ENCODE results near the gene SERAC1. TPM values are rescaled to one million over a fixed set of nuclear protein-coding genes. Genes with fewer than 3 reads are reported as not detected.
A peak's percentile ranks its signal among the peaks of the same experiment; 100 is the strongest.
"Not testable (repeated sequence)": the region's sequence is repeated elsewhere in the genome, so short reads cannot be mapped to it uniquely, and the experiment has no call there.

Gene SERAC1
- polyA plus RNA-seq, 2 donors = 5.3 to 6.1 TPM

DNA sequence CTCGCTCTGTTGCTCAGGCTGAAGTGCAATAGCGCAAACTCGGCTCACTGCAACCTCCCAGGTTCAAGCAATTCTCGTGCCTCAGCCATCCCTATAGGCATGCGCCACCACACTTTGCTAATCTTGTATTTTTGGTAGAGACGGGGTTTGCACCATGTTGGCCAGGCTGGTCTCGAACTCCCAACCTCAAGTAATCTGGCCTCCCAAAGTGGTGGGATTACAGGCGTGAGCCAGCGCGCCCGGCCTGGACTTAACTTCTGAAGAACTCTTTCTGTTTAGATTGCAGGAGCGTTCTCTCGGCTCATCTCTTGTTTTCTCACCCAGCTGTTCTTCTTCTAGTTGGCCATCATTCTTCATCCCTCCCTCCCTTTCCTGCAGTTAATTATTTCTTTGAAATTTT is 30.4 kb upstream of the SERAC1 start:
- Histone ChIP-seq H3K4me1 (ENCODE audit: control insufficient read depth in 2 of 2, insufficient read depth in 2 of 2, low read length in 1 of 2) (peaks cover 0 to 3% of the 10 kb centered on the region in 2 donors), H3K27ac (ENCODE audit: low read depth in 2 of 2, low read length in 1 of 2) (no peak overlapping the region), H3K9me3 (ENCODE audit: control insufficient read depth in 2 of 2, insufficient read depth in 1 of 2, low read depth in 1 of 2, low read length in 1 of 2) (no peaks in the 10 kb centered on the region), H3K36me3 (ENCODE audit: control insufficient read depth in 2 of 2, insufficient read depth in 2 of 2, low read length in 1 of 2) (peaks cover 0 to 4% of the 10 kb centered on the region in 2 donors), H3K4me3 (ENCODE audit: low read depth in 1 of 2, low read length in 2 of 2) (no peak overlapping the region), H3K27me3 (ENCODE audit: control insufficient read depth in 1 of 2, insufficient read depth in 2 of 2, low read length in 2 of 2) (no peaks in the 10 kb centered on the region)
- WGBS, 2 donors = 66 to 79% methylated on average over 13 of the region's 13 CpGs

DNA sequence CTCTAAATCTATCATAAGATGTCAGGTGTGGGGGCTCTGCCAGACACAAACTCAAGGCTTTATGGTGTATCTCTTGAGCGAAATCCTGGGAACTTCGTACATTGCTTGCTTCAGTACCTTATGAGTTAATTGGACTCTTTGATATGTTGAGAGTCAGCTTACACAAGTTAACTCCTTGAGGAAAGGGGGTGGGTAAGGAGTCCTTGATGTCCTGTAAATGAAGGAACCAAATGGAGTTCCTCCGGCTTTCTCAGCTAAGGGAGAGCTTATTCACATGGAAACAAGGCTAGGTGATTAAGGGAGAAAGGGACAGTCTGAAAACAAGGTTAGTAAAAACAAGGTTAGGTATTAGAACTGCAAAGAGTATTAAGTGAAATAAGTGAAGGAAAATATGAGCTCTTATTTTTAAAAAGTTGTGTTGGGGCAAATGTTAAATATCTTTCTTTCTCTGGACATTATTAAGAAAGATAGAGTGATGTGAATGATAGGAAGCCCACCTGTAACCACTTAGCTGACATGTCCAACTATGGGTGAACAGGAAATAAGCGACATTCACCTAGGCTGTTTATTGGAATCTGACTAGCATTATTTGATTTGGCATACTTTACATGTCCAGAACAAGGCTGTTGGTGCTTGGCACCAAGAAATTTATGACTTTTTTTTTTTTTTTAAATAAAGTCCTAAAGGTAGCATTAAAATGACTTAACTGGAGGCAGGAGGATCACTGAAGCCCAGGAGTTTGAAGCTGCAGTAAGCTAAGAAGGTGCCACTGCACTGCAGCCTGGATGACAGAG is 26.6 kb upstream of the SERAC1 start:
- Histone ChIP-seq H3K9me3 (ENCODE audit: control insufficient read depth in 2 of 2, insufficient read depth in 1 of 2, low read depth in 1 of 2, low read length in 1 of 2) (no peaks in the 10 kb centered on the region), H3K27ac (ENCODE audit: low read depth in 2 of 2, low read length in 1 of 2) (no peak overlapping the region), H3K4me1 (ENCODE audit: control insufficient read depth in 2 of 2, insufficient read depth in 2 of 2, low read length in 1 of 2) (peaks cover 0 to 3% of the 10 kb centered on the region in 2 donors), H3K27me3 (ENCODE audit: control insufficient read depth in 1 of 2, insufficient read depth in 2 of 2, low read length in 2 of 2) (no peaks in the 10 kb centered on the region), H3K4me3 (ENCODE audit: low read depth in 1 of 2, low read length in 2 of 2) (no peak overlapping the region), H3K36me3 (ENCODE audit: control insufficient read depth in 2 of 2, insufficient read depth in 2 of 2, low read length in 1 of 2) (peaks cover 0 to 4% of the 10 kb centered on the region in 2 donors)
- WGBS, 2 donors = 80 to 94% methylated on average over 4 of the region's 4 CpGs

DNA sequence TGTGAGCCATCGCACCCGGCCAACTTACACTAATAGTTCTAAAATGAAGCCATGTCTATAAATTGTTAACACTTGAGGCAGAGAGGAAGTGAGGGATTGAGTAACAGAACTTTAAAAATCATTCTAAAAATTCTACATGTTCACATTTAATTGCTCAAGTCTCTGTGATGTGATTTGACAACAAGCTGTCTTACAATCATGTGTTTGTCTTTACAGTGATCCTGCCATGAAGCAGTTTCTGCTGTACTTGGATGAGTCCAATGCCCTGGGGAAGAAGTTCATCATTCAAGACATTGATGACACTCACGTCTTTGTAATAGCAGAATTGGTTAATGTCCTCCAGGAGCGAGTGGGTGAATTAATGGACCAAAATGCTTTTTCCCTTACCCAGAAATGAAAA is 23.7 kb upstream of the SERAC1 start:
- Histone ChIP-seq H3K27me3 (ENCODE audit: control insufficient read depth in 1 of 2, insufficient read depth in 2 of 2, low read length in 2 of 2) (no peaks in the 10 kb centered on the region), H3K36me3 (ENCODE audit: control insufficient read depth in 2 of 2, insufficient read depth in 2 of 2, low read length in 1 of 2) (peaks cover 0 to 4% of the 10 kb centered on the region in 2 donors), H3K4me1 (ENCODE audit: control insufficient read depth in 2 of 2, insufficient read depth in 2 of 2, low read length in 1 of 2) (no peaks in the 10 kb centered on the region), H3K27ac (ENCODE audit: low read depth in 2 of 2, low read length in 1 of 2) (peak overlapping the region in 1 of 2 donors; percentile 47), H3K9me3 (ENCODE audit: control insufficient read depth in 2 of 2, insufficient read depth in 1 of 2, low read depth in 1 of 2, low read length in 1 of 2) (no peaks in the 10 kb centered on the region), H3K4me3 (ENCODE audit: low read depth in 1 of 2, low read length in 2 of 2) (no peak overlapping the region)
- WGBS, 2 donors = 94% methylated on average over 4 of the region's 4 CpGs

DNA sequence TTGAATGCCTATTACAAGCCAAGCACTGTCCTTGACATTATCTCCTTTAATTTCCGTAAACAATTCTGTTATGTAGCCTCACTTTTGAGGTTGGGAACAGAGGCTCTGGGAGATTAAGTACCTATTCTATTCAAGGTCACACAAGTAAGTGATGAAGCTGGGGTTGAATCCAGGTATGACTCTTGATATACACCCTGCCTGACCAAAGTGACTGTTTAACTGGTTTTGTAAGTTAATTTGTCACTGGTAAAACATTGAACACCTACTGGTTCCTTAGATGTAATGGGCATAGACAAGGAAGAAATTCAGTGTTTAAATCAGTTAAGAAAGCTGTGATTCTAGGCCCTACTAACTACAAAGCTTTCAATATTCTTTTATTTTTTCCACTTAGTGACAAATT is 23.0 kb upstream of the SERAC1 start:
- 75 to 92% methylated on average over 1 of the region's 1 CpG for WGBS, 2 donors

DNA sequence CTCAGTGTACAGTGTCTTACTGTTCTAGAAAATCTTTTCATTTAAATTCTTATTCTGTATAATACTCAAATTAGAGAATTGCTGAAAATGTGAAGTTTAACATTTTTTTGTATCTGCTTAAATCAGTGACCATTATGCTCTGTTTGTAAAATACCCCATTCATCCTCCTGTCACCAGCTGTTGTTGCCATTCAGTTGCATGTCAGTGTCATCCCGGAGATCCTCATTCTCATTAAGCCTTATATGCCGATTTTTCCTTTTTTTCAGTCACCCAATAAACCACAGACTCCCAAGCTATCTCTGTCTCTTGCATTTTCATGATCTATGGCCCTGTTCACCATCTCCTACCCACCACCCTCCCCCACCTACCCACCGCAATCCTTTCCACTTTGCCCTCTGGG is 20.5 kb upstream of the SERAC1 start:
- H3K4me3 ChIP-seq (ENCODE audit: low read depth in 1 of 2, low read length in 2 of 2) = no peak overlapping the region
- peaks cover 0 to 2% of the 10 kb centered on the region in 2 donors for H3K36me3 ChIP-seq (ENCODE audit: control insufficient read depth in 2 of 2, insufficient read depth in 2 of 2, low read length in 1 of 2)
- H3K4me1 ChIP-seq (ENCODE audit: control insufficient read depth in 2 of 2, insufficient read depth in 2 of 2, low read length in 1 of 2) = peaks cover 0 to 1% of the 10 kb centered on the region in 2 donors
- H3K27ac ChIP-seq (ENCODE audit: low read depth in 2 of 2, low read length in 1 of 2) = no peak overlapping the region
- H3K27me3 ChIP-seq (ENCODE audit: control insufficient read depth in 1 of 2, insufficient read depth in 2 of 2, low read length in 2 of 2) = no peaks in the 10 kb centered on the region
- WGBS, 2 donors = 93 to 95% methylated on average over 3 of the region's 3 CpGs
- no peaks in the 10 kb centered on the region for H3K9me3 ChIP-seq (ENCODE audit: control insufficient read depth in 2 of 2, insufficient read depth in 1 of 2, low read depth in 1 of 2, low read length in 1 of 2)

More for the DNA sequence above, 23.0 kb upstream of the SERAC1 start:
- H3K27ac ChIP-seq (ENCODE audit: low read depth in 2 of 2, low read length in 1 of 2) = no peak overlapping the region
- H3K9me3 ChIP-seq (ENCODE audit: control insufficient read depth in 2 of 2, insufficient read depth in 1 of 2, low read depth in 1 of 2, low read length in 1 of 2) = no peaks in the 10 kb centered on the region
- no peak overlapping the region for H3K4me3 ChIP-seq (ENCODE audit: low read depth in 1 of 2, low read length in 2 of 2)
- H3K4me1 ChIP-seq (ENCODE audit: control insufficient read depth in 2 of 2, insufficient read depth in 2 of 2, low read length in 1 of 2) = no peaks in the 10 kb centered on the region
- no peaks in the 10 kb centered on the region for H3K27me3 ChIP-seq (ENCODE audit: control insufficient read depth in 1 of 2, insufficient read depth in 2 of 2, low read length in 2 of 2)
- peaks cover 0 to 4% of the 10 kb centered on the region in 2 donors for H3K36me3 ChIP-seq (ENCODE audit: control insufficient read depth in 2 of 2, insufficient read depth in 2 of 2, low read length in 1 of 2)

DNA sequence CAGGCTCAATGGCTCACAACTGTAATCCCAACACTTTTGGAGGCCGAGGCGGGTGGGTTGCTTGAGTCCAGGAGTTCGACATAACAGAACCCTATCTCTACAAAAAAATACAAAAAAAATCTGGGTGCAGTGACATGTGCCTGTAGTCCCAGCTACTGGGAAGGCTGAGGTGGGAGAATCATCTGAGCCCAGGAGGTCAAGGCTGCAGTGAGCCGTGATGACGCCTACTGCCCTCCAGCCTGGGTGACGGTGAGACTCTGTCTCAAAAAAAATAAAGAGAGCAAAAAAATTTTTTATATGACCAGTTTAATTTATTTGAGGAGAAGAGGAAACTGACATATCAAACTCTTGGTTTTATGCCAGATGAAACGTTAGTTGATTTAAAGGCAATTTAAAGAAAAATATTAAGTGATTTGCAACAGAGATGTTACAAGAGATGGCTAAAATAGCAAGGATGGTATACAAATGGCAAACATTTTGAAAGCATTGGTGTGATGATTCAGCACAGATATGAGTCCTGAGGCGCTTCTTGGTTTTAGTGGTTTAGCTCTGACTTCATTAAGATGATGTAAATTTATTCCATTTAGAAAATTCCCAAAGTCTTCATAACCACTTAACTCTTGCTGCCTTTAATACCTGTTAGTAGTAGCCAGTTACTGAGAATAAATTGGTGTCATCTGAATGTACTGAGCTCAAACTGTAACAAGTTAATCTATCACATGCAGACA is 17.8 kb upstream of the SERAC1 start:
- no peak overlapping the region for H3K27ac ChIP-seq (ENCODE audit: low read depth in 2 of 2, low read length in 1 of 2)
- H3K4me1 ChIP-seq (ENCODE audit: control insufficient read depth in 2 of 2, insufficient read depth in 2 of 2, low read length in 1 of 2) = peaks cover 0 to 3% of the 10 kb centered on the region in 2 donors
- WGBS, 2 donors = 88% methylated on average over 8 of the region's 8 CpGs
- H3K36me3 ChIP-seq (ENCODE audit: control insufficient read depth in 2 of 2, insufficient read depth in 2 of 2, low read length in 1 of 2) = peaks cover 0 to 2% of the 10 kb centered on the region in 2 donors
- no peaks in the 10 kb centered on the region for H3K27me3 ChIP-seq (ENCODE audit: control insufficient read depth in 1 of 2, insufficient read depth in 2 of 2, low read length in 2 of 2)
- H3K4me3 ChIP-seq (ENCODE audit: low read depth in 1 of 2, low read length in 2 of 2) = no peak overlapping the region
- no peaks in the 10 kb centered on the region for H3K9me3 ChIP-seq (ENCODE audit: control insufficient read depth in 2 of 2, insufficient read depth in 1 of 2, low read depth in 1 of 2, low read length in 1 of 2)

DNA sequence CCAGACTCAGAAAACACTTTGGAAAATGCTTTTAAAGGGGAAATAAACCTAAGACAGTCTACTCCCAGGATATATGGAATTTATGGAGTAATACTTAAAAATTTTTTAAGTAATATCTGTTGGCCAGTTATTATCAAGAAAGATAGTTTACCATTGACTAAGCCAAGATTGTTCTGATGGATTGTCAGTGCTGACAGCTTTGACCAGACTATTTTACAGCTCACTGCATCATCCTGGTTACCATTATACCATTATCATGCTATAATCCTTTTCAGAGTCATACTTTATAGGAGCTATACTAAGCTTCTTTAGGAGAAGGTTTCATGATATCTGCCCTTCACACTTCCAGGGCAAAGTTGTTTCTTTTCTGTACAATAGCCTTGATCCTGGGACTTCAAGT is 16.5 kb upstream of the SERAC1 start:
- Histone ChIP-seq H3K27me3 (ENCODE audit: control insufficient read depth in 1 of 2, insufficient read depth in 2 of 2, low read length in 2 of 2) (no peaks in the 10 kb centered on the region), H3K9me3 (ENCODE audit: control insufficient read depth in 2 of 2, insufficient read depth in 1 of 2, low read depth in 1 of 2, low read length in 1 of 2) (no peaks in the 10 kb centered on the region), H3K27ac (ENCODE audit: low read depth in 2 of 2, low read length in 1 of 2) (no peak overlapping the region), H3K4me1 (ENCODE audit: control insufficient read depth in 2 of 2, insufficient read depth in 2 of 2, low read length in 1 of 2) (peaks cover 0 to 3% of the 10 kb centered on the region in 2 donors), H3K4me3 (ENCODE audit: low read depth in 1 of 2, low read length in 2 of 2) (no peak overlapping the region), H3K36me3 (ENCODE audit: control insufficient read depth in 2 of 2, insufficient read depth in 2 of 2, low read length in 1 of 2) (peaks cover 0 to 2% of the 10 kb centered on the region in 2 donors)

DNA sequence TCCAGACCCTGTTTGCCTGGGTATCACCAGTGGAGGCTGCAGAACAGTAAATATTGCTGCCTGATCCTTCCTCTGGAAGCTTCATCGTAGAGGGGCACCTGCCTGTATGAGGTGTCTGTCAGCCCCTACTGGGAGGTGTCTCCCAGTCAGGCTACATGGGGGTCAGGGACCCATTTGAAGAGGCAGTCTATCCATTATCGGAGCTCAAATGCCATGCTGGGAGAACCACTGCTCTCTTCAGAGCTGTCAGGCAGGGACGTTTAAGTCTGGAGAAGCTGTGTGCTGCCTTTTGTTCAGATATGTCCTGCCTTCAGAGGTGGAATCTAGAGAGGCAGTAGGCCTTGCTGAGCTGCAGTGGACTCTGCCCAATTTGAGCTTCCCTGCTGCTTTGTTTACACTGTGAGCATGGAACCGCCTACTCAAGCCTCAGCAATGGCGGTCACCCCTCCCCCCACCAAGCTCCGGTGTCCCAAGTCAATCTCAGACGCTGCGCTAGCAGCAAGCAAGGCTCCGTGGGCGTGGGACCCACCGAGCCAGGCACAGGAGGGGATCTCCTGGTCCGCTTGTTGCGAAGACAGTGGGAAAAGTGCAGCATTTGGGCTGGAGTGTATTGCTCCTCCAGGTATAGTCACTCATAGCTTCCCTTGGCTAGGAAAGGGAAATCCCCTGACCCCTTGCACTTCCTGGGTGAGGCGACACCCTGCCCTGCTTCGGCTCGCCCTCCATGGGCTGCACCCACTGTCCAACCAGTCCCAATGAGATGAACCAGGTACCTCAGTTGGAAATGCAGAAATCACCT is 15.3 kb upstream of the SERAC1 start:
- 79 to 86% methylated on average over 16 of the region's 16 CpGs for WGBS, 2 donors
- not testable (repeated sequence) for H3K4me3 ChIP-seq (ENCODE audit: low read depth in 1 of 2, low read length in 2 of 2)

DNA sequence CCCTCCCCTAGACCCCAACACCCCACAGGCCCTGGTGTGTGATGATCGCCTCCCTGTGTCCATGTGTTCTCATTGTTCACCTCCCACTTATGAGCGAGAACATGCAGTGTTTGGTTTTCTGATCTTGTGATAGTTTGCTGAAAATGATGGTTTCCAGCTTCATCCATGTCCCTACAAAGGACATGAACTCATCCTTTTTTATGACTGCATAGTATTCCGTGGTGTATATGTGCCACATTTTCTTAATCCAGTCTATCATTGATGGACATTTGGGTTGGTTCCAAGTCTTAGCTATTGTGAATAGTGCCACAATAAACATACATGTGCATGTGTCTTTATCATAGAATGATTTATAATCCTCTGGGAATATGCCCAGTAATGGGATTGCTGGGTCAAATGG is 9.7 kb upstream of the SERAC1 start:
- not testable (repeated sequence) for H3K4me1 ChIP-seq (ENCODE audit: control insufficient read depth in 2 of 2, insufficient read depth in 2 of 2, low read length in 1 of 2); H3K36me3 ChIP-seq (ENCODE audit: control insufficient read depth in 2 of 2, insufficient read depth in 2 of 2, low read length in 1 of 2); H3K27me3 ChIP-seq (ENCODE audit: control insufficient read depth in 1 of 2, insufficient read depth in 2 of 2, low read length in 2 of 2); H3K4me3 ChIP-seq (ENCODE audit: low read depth in 1 of 2, low read length in 2 of 2); H3K9me3 ChIP-seq (ENCODE audit: control insufficient read depth in 2 of 2, insufficient read depth in 1 of 2, low read depth in 1 of 2, low read length in 1 of 2); H3K27ac ChIP-seq (ENCODE audit: low read depth in 2 of 2, low read length in 1 of 2)
- 93 to 97% methylated on average over 3 of the region's 3 CpGs for WGBS, 2 donors

More for the DNA sequence above, 15.3 kb upstream of the SERAC1 start:
- not testable (repeated sequence) for H3K36me3 ChIP-seq (ENCODE audit: control insufficient read depth in 2 of 2, insufficient read depth in 2 of 2, low read length in 1 of 2); H3K27me3 ChIP-seq (ENCODE audit: control insufficient read depth in 1 of 2, insufficient read depth in 2 of 2, low read length in 2 of 2); H3K4me1 ChIP-seq (ENCODE audit: control insufficient read depth in 2 of 2, insufficient read depth in 2 of 2, low read length in 1 of 2); H3K9me3 ChIP-seq (ENCODE audit: control insufficient read depth in 2 of 2, insufficient read depth in 1 of 2, low read depth in 1 of 2, low read length in 1 of 2)
- peak overlapping the region in 1 of 2 donors; percentile 4 for H3K27ac ChIP-seq (ENCODE audit: low read depth in 2 of 2, low read length in 1 of 2)

Measured in esophagus (tissue), 2 donors.